ENCODE data around the gene GRID2.

GRID2 gene

GRCh38 chr4:93072292-93072691, 768.5 kb downstream of the GRID2 start:
- Histone ChIP-seq H3K9ac (ENCODE audit: low read depth, low read length) (no peak overlapping the region), H3K36me3 (ENCODE audit: insufficient read depth, low read length) (no peaks in the 10 kb centered on the region), H3K27me3 (ENCODE audit: insufficient read depth, low read length) (no peaks in the 10 kb centered on the region), H3K4me3 (ENCODE audit: low read length) (no peak overlapping the region), H3K4me1 (ENCODE audit: insufficient read depth, low read length) (no peaks in the 10 kb centered on the region), H3K27ac (ENCODE audit: low read depth, low read length) (no peak overlapping the region), H3K9me3 (ENCODE audit: insufficient read depth, low read depth, low read length) (no peaks in the 10 kb centered on the region)

DNA sequence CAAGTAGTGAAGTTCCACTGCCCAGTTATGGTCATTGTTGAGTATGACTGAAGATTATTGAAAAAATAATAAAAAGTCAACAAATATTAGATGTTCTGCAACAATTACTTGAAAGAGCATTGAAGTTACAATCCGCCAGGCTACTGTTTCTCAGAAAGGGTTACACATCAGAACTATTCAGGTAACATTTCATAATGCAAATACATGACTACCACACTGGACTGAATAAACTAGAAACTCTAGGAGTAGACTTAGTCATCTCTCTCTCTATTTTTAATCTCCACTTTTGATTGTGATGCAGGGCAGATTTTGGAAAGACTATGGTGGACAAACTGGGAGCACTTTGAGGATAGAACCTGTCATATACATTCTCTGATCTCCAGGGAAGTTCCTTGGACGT, 776.5 kb downstream of the GRID2 start:
- Histone ChIP-seq H3K9me3 (ENCODE audit: insufficient read depth, low read depth, low read length) (no peaks in the 10 kb centered on the region), H3K27ac (ENCODE audit: low read depth, low read length) (no peak overlapping the region), H3K27me3 (ENCODE audit: insufficient read depth, low read length) (no peaks in the 10 kb centered on the region), H3K9ac (ENCODE audit: low read depth, low read length) (no peak overlapping the region), H3K4me1 (ENCODE audit: insufficient read depth, low read length) (peaks cover 27% of the 10 kb centered on the region), H3K4me3 (ENCODE audit: low read length) (no peak overlapping the region), H3K36me3 (ENCODE audit: insufficient read depth, low read length) (no peaks in the 10 kb centered on the region)
- 95% methylated on average over 2 of the region's 2 CpGs for WGBS

DNA sequence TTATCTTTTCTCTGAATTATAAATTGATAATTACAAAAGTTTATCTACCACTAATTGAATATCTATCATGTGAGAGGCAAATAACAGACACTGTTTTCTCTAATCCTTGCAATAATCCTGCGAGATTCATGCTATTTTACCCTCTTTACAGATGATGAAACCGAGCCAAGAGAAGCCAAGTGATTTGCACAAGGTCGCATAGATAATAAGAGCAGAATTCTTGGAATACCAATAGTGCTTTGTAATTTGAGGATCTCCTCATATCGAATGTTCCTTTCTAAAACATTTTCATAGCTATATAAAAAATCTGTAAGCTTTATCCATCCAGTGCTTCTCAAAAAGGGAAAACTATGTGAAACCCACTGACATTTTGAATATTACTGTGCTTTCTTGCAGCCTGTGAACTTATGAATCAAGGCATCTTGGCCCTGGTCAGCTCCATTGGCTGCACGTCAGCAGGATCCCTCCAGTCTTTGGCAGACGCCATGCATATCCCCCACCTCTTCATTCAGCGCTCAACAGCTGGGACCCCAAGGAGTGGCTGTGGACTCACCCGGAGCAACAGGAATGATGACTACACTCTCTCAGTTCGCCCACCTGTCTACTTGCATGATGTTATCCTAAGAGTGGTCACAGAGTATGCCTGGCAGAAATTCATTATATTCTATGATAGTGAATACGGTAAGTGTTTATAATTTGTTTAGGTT, 781.0 kb downstream of the GRID2 start:
- 72% methylated on average over 10 of the region's 10 CpGs for WGBS
- no peak overlapping the region for H3K9ac ChIP-seq (ENCODE audit: low read depth, low read length)
- no peak overlapping the region for H3K4me3 ChIP-seq (ENCODE audit: low read length)
- no peaks in the 10 kb centered on the region for H3K36me3 ChIP-seq (ENCODE audit: insufficient read depth, low read length)
- H3K9me3 ChIP-seq (ENCODE audit: insufficient read depth, low read depth, low read length): no peaks in the 10 kb centered on the region
- H3K27ac ChIP-seq (ENCODE audit: low read depth, low read length): peak overlapping the region; percentile 52; the same call in 1 of the 2 replicates
- H3K4me1 ChIP-seq (ENCODE audit: insufficient read depth, low read length): peaks cover 32% of the 10 kb centered on the region
- H3K27me3 ChIP-seq (ENCODE audit: insufficient read depth, low read length): no peaks in the 10 kb centered on the region

- Histone ChIP-seq H3K4me1 (ENCODE audit: insufficient read depth, low read length) (peaks cover 32% of the 10 kb centered on the region), H3K4me3 (ENCODE audit: low read length) (no peak overlapping the region), H3K9me3 (ENCODE audit: insufficient read depth, low read depth, low read length) (no peaks in the 10 kb centered on the region), H3K27me3 (ENCODE audit: insufficient read depth, low read length) (no peaks in the 10 kb centered on the region), H3K27ac (ENCODE audit: low read depth, low read length) (peak overlapping the region; percentile 17; the same call in 1 of the 2 replicates), H3K9ac (ENCODE audit: low read depth, low read length) (no peak overlapping the region), H3K36me3 (ENCODE audit: insufficient read depth, low read length) (no peaks in the 10 kb centered on the region)
- WGBS: 95% methylated on average over 3 of the region's 4 CpGs
Observed at GRCh38 chr4:93086356-93086755, 782.6 kb downstream of the GRID2 start.

DNA sequence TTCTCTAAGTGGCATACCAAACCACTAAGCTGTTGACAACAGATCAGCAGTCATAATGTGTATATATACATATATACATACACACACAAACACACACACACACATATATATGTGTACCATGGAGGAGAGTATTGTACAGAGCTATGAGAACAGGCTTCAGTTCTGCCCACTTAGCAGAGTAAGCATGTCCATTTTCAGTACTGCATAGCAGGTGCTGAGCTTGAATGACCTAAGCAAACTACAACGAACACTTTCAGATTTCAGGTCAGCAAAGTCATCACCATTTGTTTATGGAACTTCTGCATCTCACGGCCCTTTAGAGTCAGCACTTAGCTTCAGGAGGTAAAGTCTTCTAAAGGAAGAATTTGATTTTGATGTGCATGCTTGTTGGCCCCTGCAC, 789.0 kb downstream of the GRID2 start:
- Histone ChIP-seq H3K9ac (ENCODE audit: low read depth, low read length) (no peak overlapping the region), H3K4me3 (ENCODE audit: low read length) (no peak overlapping the region), H3K27me3 (ENCODE audit: insufficient read depth, low read length) (no peaks in the 10 kb centered on the region), H3K4me1 (ENCODE audit: insufficient read depth, low read length) (no peaks in the 10 kb centered on the region), H3K27ac (ENCODE audit: low read depth, low read length) (no peak overlapping the region), H3K36me3 (ENCODE audit: insufficient read depth, low read length) (no peaks in the 10 kb centered on the region), H3K9me3 (ENCODE audit: insufficient read depth, low read depth, low read length) (no peaks in the 10 kb centered on the region)
- WGBS: 94% methylated on average over 2 of the region's 2 CpGs

GRCh38 chr4:93103042-93103441, 799.3 kb downstream of the GRID2 start:
- Histone ChIP-seq H3K9ac (ENCODE audit: low read depth, low read length) (no peak overlapping the region), H3K36me3 (ENCODE audit: insufficient read depth, low read length) (no peaks in the 10 kb centered on the region), H3K27me3 (ENCODE audit: insufficient read depth, low read length) (no peaks in the 10 kb centered on the region), H3K9me3 (ENCODE audit: insufficient read depth, low read depth, low read length) (no peaks in the 10 kb centered on the region), H3K4me3 (ENCODE audit: low read length) (no peak overlapping the region), H3K27ac (ENCODE audit: low read depth, low read length) (no peak overlapping the region), H3K4me1 (ENCODE audit: insufficient read depth, low read length) (no peaks in the 10 kb centered on the region)
- 90% methylated on average over 7 of the region's 7 CpGs for WGBS

DNA sequence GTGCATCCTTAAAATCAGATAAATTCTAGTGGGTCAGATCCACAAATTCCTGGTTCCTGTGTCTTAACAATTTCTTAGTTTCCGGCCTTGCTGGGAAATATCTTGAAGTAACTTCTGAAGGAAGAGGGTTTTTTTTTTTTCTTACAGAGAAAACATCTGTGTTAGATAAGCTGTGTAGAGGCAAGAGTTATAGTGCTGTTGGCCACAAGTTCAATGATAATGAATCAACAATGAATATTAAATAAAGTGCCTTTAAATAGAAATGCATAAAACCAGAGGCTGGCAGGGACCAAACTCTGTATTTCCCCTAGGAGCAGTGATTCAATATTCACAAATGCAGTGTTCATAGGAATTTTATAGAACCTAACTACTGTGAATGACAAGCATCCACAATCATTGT, 812.9 kb downstream of the GRID2 start:
- Histone ChIP-seq H3K27me3 (ENCODE audit: insufficient read depth, low read length) (no peaks in the 10 kb centered on the region), H3K9ac (ENCODE audit: low read depth, low read length) (no peak overlapping the region), H3K9me3 (ENCODE audit: insufficient read depth, low read depth, low read length) (no peaks in the 10 kb centered on the region), H3K4me1 (ENCODE audit: insufficient read depth, low read length) (peaks cover 20% of the 10 kb centered on the region), H3K4me3 (ENCODE audit: low read length) (no peak overlapping the region), H3K27ac (ENCODE audit: low read depth, low read length) (no peak overlapping the region), H3K36me3 (ENCODE audit: insufficient read depth, low read length) (no peaks in the 10 kb centered on the region; the same call in 1 of the 2 replicates)
- WGBS: 88% methylated on average over 1 of the region's 1 CpG

- Histone ChIP-seq H3K9me3 (ENCODE audit: insufficient read depth, low read depth, low read length) (no peaks in the 10 kb centered on the region), H3K9ac (ENCODE audit: low read depth, low read length) (no peak overlapping the region), H3K4me3 (ENCODE audit: low read length) (no peak overlapping the region), H3K27me3 (ENCODE audit: insufficient read depth, low read length) (no peaks in the 10 kb centered on the region), H3K27ac (ENCODE audit: low read depth, low read length) (no peak overlapping the region), H3K36me3 (ENCODE audit: insufficient read depth, low read length) (no peaks in the 10 kb centered on the region), H3K4me1 (ENCODE audit: insufficient read depth, low read length) (peaks cover 10% of the 10 kb centered on the region)
- WGBS: 89% methylated on average over 2 of the region's 2 CpGs
Observed at GRCh38 chr4:93127489-93127888, 823.7 kb downstream of the GRID2 start.

DNA sequence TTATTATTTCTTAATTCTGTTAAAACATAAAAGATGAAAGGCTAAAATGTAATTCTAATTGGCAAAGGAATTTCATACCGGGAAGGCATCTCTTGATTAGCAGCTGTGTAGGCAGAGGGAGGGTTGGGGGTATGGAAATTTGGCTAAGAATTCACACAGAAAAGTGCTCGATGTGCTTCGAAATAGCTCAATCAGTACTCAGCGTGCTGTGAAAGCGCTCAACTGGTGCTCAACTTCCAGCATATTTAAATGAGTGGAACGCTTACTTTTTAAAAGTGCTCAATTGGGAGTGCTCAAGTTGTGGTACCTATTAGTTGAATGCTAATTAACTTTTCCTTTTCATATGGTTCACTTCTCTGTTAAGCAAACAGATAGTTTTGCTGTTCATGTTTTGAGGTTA, 828.9 kb downstream of the GRID2 start:
- no peaks in the 10 kb centered on the region for H3K36me3 ChIP-seq (ENCODE audit: insufficient read depth, low read length)
- no peak overlapping the region for H3K27ac ChIP-seq (ENCODE audit: low read depth, low read length)
- H3K9ac ChIP-seq (ENCODE audit: low read depth, low read length): no peak overlapping the region
- 0 out of 2 replicates have a peak overlapping the region, but pooled peaks have one; percentile 15 for H3K4me3 ChIP-seq (ENCODE audit: low read length)
- 42% methylated on average over 6 of the region's 6 CpGs for WGBS
- no peaks in the 10 kb centered on the region for H3K9me3 ChIP-seq (ENCODE audit: insufficient read depth, low read depth, low read length)
- H3K27me3 ChIP-seq (ENCODE audit: insufficient read depth, low read length): no peaks in the 10 kb centered on the region
- H3K4me1 ChIP-seq (ENCODE audit: insufficient read depth, low read length): peaks cover 38% of the 10 kb centered on the region

GRCh38 chr4:93139118-93139517, 835.4 kb downstream of the GRID2 start:
- Histone ChIP-seq H3K9me3 (ENCODE audit: insufficient read depth, low read depth, low read length) (no peaks in the 10 kb centered on the region), H3K36me3 (ENCODE audit: insufficient read depth, low read length) (no peaks in the 10 kb centered on the region), H3K4me3 (ENCODE audit: low read length) (no peak overlapping the region), H3K27ac (ENCODE audit: low read depth, low read length) (no peak overlapping the region), H3K4me1 (ENCODE audit: insufficient read depth, low read length) (peaks cover 44% of the 10 kb centered on the region), H3K27me3 (ENCODE audit: insufficient read depth, low read length) (no peaks in the 10 kb centered on the region), H3K9ac (ENCODE audit: low read depth, low read length) (no peak overlapping the region)

DNA sequence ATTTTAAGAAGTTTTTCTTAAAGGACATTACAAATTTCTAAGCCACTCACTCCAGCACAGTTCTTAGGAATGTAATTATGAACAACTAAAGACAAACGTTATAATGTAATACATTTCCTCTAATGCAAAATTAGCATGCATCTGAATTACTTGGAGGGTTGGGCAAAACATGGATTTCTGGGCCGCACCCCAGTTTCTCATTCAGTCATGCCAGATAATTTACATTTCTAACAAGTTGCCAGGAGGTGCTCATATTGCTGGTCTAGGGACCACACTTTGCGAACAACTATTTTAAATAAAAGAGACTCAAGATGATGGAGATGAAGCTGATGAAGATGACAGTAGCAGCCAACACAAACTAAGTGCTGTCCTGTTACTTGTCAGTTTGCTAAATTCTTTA, 840.1 kb downstream of the GRID2 start:
- WGBS: 75% methylated on average over 3 of the region's 3 CpGs
- H3K4me3 ChIP-seq (ENCODE audit: low read length): no peak overlapping the region
- H3K4me1 ChIP-seq (ENCODE audit: insufficient read depth, low read length): peaks cover 62% of the 10 kb centered on the region
- no peaks in the 10 kb centered on the region; the same call in 1 of the 2 replicates for H3K9me3 ChIP-seq (ENCODE audit: insufficient read depth, low read depth, low read length)
- H3K27ac ChIP-seq (ENCODE audit: low read depth, low read length): no peak overlapping the region
- no peak overlapping the region for H3K9ac ChIP-seq (ENCODE audit: low read depth, low read length)
- H3K36me3 ChIP-seq (ENCODE audit: insufficient read depth, low read length): no peaks in the 10 kb centered on the region
- no peaks in the 10 kb centered on the region for H3K27me3 ChIP-seq (ENCODE audit: insufficient read depth, low read length)

GRCh38 chr4:93144644-93145043, 840.9 kb downstream of the GRID2 start:
- peaks cover 55% of the 10 kb centered on the region for H3K4me1 ChIP-seq (ENCODE audit: insufficient read depth, low read length)
- H3K9ac ChIP-seq (ENCODE audit: low read depth, low read length): no peak overlapping the region
- H3K36me3 ChIP-seq (ENCODE audit: insufficient read depth, low read length): no peaks in the 10 kb centered on the region
- no peak overlapping the region for H3K27ac ChIP-seq (ENCODE audit: low read depth, low read length)
- no peak overlapping the region for H3K4me3 ChIP-seq (ENCODE audit: low read length)
- 62% methylated on average over 1 of the region's 1 CpG for WGBS
- H3K27me3 ChIP-seq (ENCODE audit: insufficient read depth, low read length): no peaks in the 10 kb centered on the region
- no peaks in the 10 kb centered on the region; the same call in 1 of the 2 replicates for H3K9me3 ChIP-seq (ENCODE audit: insufficient read depth, low read depth, low read length)
